Right cardiac atrium (tissue), 5 donors: ENCODE measurements around the gene PDPN. TPM values are rescaled to one million over a fixed set of nuclear protein-coding genes. Genes with fewer than 3 reads are reported as not detected.
A peak's percentile ranks its signal among the peaks of the same experiment; 100 is the strongest.

Experiments
- ATAC-seq, 2 donors: fragments of 200-7000 bp; cut with Tn5 transposase; one replicate each; pipeline versions ENCODE4 v1.8.0 to v1.9.1; 2020; ENCODE audit warnings: moderate library complexity in 2 of 2, mild to moderate bottlenecking in 1 of 2
- DNase-seq, 3 donors: peaks; one replicate each; pipeline ENCODE4 v3.0.0-alpha.2; 2020
- H3K27ac ChIP-seq: one replicate; pipeline ENCODE4 v1.5.1; 2013; ENCODE audit warnings: mild to moderate bottlenecking, low read length, control low read depth, moderate library complexity
- H3K27me3 ChIP-seq: one replicate; pipeline ENCODE4 v1.6.1; 2013; ENCODE audit not compliant: control insufficient read depth, insufficient read depth
- H3K4me1 ChIP-seq: one replicate; pipeline ENCODE4 v1.6.1; 2013; ENCODE audit warnings: low read length; ENCODE audit not compliant: control insufficient read depth, insufficient read depth
- H3K4me3 ChIP-seq: one replicate; pipeline ENCODE4 v1.5.1; 2013; ENCODE audit warnings: low read length, control low read depth
- H3K9me3 ChIP-seq: one replicate; pipeline ENCODE4 v1.6.1; 2013; ENCODE audit warnings: low read length; ENCODE audit not compliant: control insufficient read depth
- WGBS: extraction: QIAGEN DNeasy Blood & Tissue Kit; methylation state at CpG from one replicate; pipeline ENCODE4 v1.1.7; 2013; 5-methylcytosine and 5-hydroxymethylcytosine counted together
- intact Hi-C, 4 donors: fragments of 100-400 bp; cut with DNase I; formaldehyde crosslinking; loops; one replicate each; pipeline versions ENCODE4 v1.11.0 to v1.14.0; 2022 to 2023
- polyA plus RNA-seq: library from polyadenylated mRNA; stranded (reverse); fragments of 200-250 nt; gene quantifications from one replicate; pipeline ENCODE4 v1.2.3, GENCODE V29; 2013
- total RNA-seq, 4 donors: library from RNA; stranded (reverse); fragmentation: NEBNext Ultra II Directional; extraction: Animal tissue kit (Norgen Biotek cat#: 25700); gene quantifications; one replicate each; pipeline ENCODE4 v1.2.1, GENCODE V29; 2021
- donor health status: healthy with polysubstance abuse.
- donor health status: DM: no; HTN: yes; CAD: no.
- donor health status: DM: no; HTN: no; CAD: no.
- donor health status: DM: no; HTN: yes; CAD: no; lungs with severe emphysema.
- donor health status: DM: yes; HTN: yes; CAD: no.

PDPN gene
- total and polyA plus RNA-seq, 5 donors = 11.7 to 24.1 (median 16.4) TPM

- ATAC-seq = peak; percentile 47
- no peaks in the 10 kb centered on the region for H3K27me3 ChIP-seq
- WGBS = 57% methylated on average over 11 of the region's 11 CpGs
Observed at GRCh38 chr1:13576926-13577325, 6.7 kb upstream of the PDPN start.

GRCh38 chr1:13577846-13578245 is 5.8 kb upstream of the PDPN start:
- ATAC-seq (no peak), DNase-seq (no peak)
- WGBS = 74% methylated on average over 8 of the region's 8 CpGs
- H3K9me3 ChIP-seq = no peaks in the 10 kb centered on the region
- no peak overlapping the region for H3K27ac ChIP-seq
- intact Hi-C loops = no loop called here
- no peaks in the 10 kb centered on the region for H3K27me3 ChIP-seq
- no peak overlapping the region for H3K4me3 ChIP-seq
- no peaks in the 10 kb centered on the region for H3K4me1 ChIP-seq

More at GRCh38 chr1:13576926-13577325, 6.7 kb upstream of the PDPN start:
- no peak overlapping the region for H3K27ac ChIP-seq
- no peaks in the 10 kb centered on the region for H3K9me3 ChIP-seq
- no peak overlapping the region for H3K4me3 ChIP-seq
- H3K4me1 ChIP-seq = no peaks in the 10 kb centered on the region
- DNase-seq = peak in 2 of 3 donors; percentile 56 to 58
- intact Hi-C loops = no loop called here

- no peak for ATAC-seq
- no peaks in the 10 kb centered on the region for H3K9me3 ChIP-seq
- H3K27me3 ChIP-seq = no peaks in the 10 kb centered on the region
- H3K27ac ChIP-seq = no peak overlapping the region
- no peak for DNase-seq
- H3K4me3 ChIP-seq = no peak overlapping the region
- intact Hi-C loops = no loop called here
- 65% methylated on average over 5 of the region's 5 CpGs for WGBS
- H3K4me1 ChIP-seq = no peaks in the 10 kb centered on the region
Observed at GRCh38 chr1:13581446-13581845, 2.2 kb upstream of the PDPN start.

GRCh38 chr1:13582713-13583443 is 754 bp upstream of the PDPN start:
- Histone ChIP-seq H3K27me3 (no peaks in the 10 kb centered on the region), H3K9me3 (no peaks in the 10 kb centered on the region), H3K27ac (no peak overlapping the region), H3K4me1 (no peaks in the 10 kb centered on the region), H3K4me3 (no peak overlapping the region)
- intact Hi-C loops = no loop called here
- ATAC-seq = no peak
- 40% methylated on average over 27 of the region's 27 CpGs for WGBS
- DNase-seq = peak in 1 of 3 donors; percentile 55

GRCh38 chr1:13583966-13584791 is 547 bp downstream of the PDPN start:
- Histone ChIP-seq H3K4me1 (no peaks in the 10 kb centered on the region), H3K27me3 (no peaks in the 10 kb centered on the region), H3K4me3 (peak overlapping the region; percentile 44), H3K27ac (no peak overlapping the region), H3K9me3 (no peaks in the 10 kb centered on the region)
- ATAC-seq (peak; percentile 71 to 72), DNase-seq (peak; percentile 36 to 76 (median 61))
- 11% methylated on average over 47 of the region's 47 CpGs for WGBS
- intact Hi-C loops = no loop called here

- H3K27me3 ChIP-seq = no peaks in the 10 kb centered on the region
- WGBS = 76% methylated on average over 11 of the region's 11 CpGs
- H3K9me3 ChIP-seq = no peaks in the 10 kb centered on the region
- ATAC-seq (no peak), DNase-seq (no peak)
- H3K27ac ChIP-seq = no peak overlapping the region
- intact Hi-C loops = no loop called here
- H3K4me1 ChIP-seq = no peaks in the 10 kb centered on the region
- no peak overlapping the region for H3K4me3 ChIP-seq
Observed at GRCh38 chr1:13584876-13585611, 1.4 kb downstream of the PDPN start.

DNA sequence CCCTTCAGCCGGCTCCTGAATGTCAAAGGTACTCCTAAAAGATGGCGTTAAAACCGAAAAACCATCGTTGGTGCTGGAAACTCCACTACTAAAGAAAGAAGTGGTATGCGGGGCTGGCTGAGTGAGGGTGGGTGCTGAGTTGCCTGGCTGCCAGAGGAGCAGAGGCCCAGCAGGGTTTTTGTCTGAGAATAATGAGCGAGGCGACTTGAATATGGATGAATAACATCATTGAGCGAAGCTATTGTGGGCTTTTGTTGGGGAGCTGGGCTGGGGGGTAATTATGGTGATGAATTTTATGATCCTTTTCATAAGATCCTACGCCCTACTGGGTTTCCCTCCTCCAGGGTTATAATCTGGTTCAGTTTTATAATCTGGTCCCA is 2.0 kb downstream of the PDPN start:
- no peak for ATAC-seq
- Histone ChIP-seq H3K4me1 (no peaks in the 10 kb centered on the region), H3K27me3 (no peaks in the 10 kb centered on the region), H3K27ac (no peak overlapping the region), H3K9me3 (no peaks in the 10 kb centered on the region), H3K4me3 (no peak overlapping the region)
- no peak for DNase-seq
- WGBS = 65% methylated on average over 9 of the region's 9 CpGs
- intact Hi-C loops = no loop called here

GRCh38 chr1:13586001-13586400 is 2.4 kb downstream of the PDPN start:
- H3K27me3 ChIP-seq = no peaks in the 10 kb centered on the region
- WGBS = 68% methylated on average over 7 of the region's 7 CpGs

DNA sequence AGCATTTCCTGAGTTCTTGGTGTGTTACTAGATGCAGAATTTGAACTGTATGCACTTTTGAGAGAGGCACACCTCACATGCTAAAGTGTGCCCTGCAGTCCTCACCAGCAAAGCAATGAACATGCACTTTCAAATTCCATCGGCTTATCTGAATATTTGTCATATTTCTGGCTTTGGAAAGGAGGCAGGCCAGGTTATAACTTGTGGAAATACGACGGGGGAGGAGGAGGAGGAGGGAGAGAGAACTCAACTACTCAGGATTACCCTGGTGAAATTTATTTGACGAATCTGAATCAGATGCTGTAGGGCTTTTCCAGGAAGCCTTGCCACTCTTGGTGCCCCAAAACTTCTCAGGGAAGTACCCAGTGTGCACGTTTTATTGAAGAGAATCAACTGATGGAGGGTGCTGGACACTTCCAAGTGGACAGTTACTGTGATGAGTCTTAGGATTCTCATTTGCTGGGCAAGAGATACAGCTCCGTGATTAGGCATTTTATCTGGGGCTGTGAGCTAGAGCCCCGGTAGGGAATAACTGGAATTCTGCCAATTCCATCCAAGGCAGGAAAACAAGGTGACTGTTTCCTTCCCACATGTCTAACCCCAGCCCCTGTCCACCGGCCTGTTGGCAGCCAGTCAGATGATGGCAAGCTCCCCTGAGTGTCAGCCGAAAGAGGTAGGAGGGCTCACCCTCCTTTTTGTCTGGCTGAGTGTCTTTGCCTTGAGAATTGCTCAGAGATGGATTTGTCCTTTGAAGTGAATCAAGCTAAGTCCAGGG is 3.8 kb downstream of the PDPN start:
- Histone ChIP-seq H3K4me3 (no peak overlapping the region), H3K4me1 (no peaks in the 10 kb centered on the region), H3K27me3 (no peaks in the 10 kb centered on the region), H3K27ac (no peak overlapping the region), H3K9me3 (no peaks in the 10 kb centered on the region)
- intact Hi-C loops = no loop called here
- no peak for ATAC-seq
- DNase-seq = no peak
- 25% methylated on average over 9 of the region's 9 CpGs for WGBS

More at GRCh38 chr1:13586001-13586400, 2.4 kb downstream of the PDPN start:
- no peak for DNase-seq
- ATAC-seq = no peak
- H3K4me1 ChIP-seq = no peaks in the 10 kb centered on the region
- H3K27ac ChIP-seq = no peak overlapping the region
- intact Hi-C loops = no loop called here
- no peak overlapping the region for H3K4me3 ChIP-seq
- H3K9me3 ChIP-seq = no peaks in the 10 kb centered on the region

GRCh38 chr1:13588946-13589796 is 5.5 kb downstream of the PDPN start:
- 81% methylated on average over 11 of the region's 11 CpGs for WGBS
- H3K4me3 ChIP-seq = no peak overlapping the region
- DNase-seq = no peak
- no peaks in the 10 kb centered on the region for H3K9me3 ChIP-seq
- peaks cover 3% of the 10 kb centered on the region for H3K4me1 ChIP-seq
- no peak overlapping the region for H3K27ac ChIP-seq
- no peak for ATAC-seq
- intact Hi-C loops = no loop called here
- no peaks in the 10 kb centered on the region for H3K27me3 ChIP-seq
